HG03175 (cell line): Measurements from ENCODE around the gene KCNQ5.
"Not testable (repeated sequence)": the region's sequence is repeated elsewhere in the genome, so short reads cannot be mapped to it uniquely, and the experiment has no call there.

ENCODE experiments used
- ATAC-seq: cut with Tn5 transposase; IDR thresholded peaks from one replicate; pipeline ENCODE4 v1.9.1; 2021; ENCODE audit warnings: mild to moderate bottlenecking, moderate library complexity; ENCODE audit not compliant: unreplicated experiment

Gene KCNQ5

GRCh38 chr6:72946774-72947173 lies 324.9 kb downstream of the KCNQ5 start:
- ATAC-seq = no peak

GRCh38 chr6:72947534-72947933 lies 325.7 kb downstream of the KCNQ5 start:
- no peak for ATAC-seq

GRCh38 chr6:72948153-72948552 lies 326.3 kb downstream of the KCNQ5 start:
- ATAC-seq = no peak

- ATAC-seq = no peak
Measured at GRCh38 chr6:72950114-72950860, 328.4 kb downstream of the KCNQ5 start.

GRCh38 chr6:72952808-72953630 lies 331.2 kb downstream of the KCNQ5 start:
- no peak for ATAC-seq

GRCh38 chr6:72953971-72954381 lies 332.1 kb downstream of the KCNQ5 start:
- ATAC-seq = no peak

GRCh38 chr6:72954716-72955115 lies 332.9 kb downstream of the KCNQ5 start:
- no peak for ATAC-seq

GRCh38 chr6:72955666-72956065 lies 333.8 kb downstream of the KCNQ5 start:
- ATAC-seq = no peak

GRCh38 chr6:72956272-72956671 lies 334.4 kb downstream of the KCNQ5 start:
- no peak for ATAC-seq

- no peak for ATAC-seq
Measured at GRCh38 chr6:72959821-72960220, 338.0 kb downstream of the KCNQ5 start.

- ATAC-seq = no peak
Measured at GRCh38 chr6:72963946-72964345, 342.1 kb downstream of the KCNQ5 start.

GRCh38 chr6:72966628-72967280 lies 344.9 kb downstream of the KCNQ5 start:
- no peak for ATAC-seq

- ATAC-seq = no peak
Measured at GRCh38 chr6:72967329-72967728, 345.5 kb downstream of the KCNQ5 start.

GRCh38 chr6:72968704-72969103 lies 346.8 kb downstream of the KCNQ5 start:
- no peak for ATAC-seq

- no peak for ATAC-seq
Measured at GRCh38 chr6:72969666-72970065, 347.8 kb downstream of the KCNQ5 start.

GRCh38 chr6:72972579-72972978 lies 350.7 kb downstream of the KCNQ5 start:
- ATAC-seq = no peak

GRCh38 chr6:72974276-72974675 lies 352.4 kb downstream of the KCNQ5 start:
- no peak for ATAC-seq

- ATAC-seq = peak; percentile 58
Measured at GRCh38 chr6:72975352-72975752, 353.5 kb downstream of the KCNQ5 start.

GRCh38 chr6:72976484-72976883 lies 354.6 kb downstream of the KCNQ5 start:
- no peak for ATAC-seq

- ATAC-seq = peak; percentile 92
Measured at GRCh38 chr6:72977114-72977513, 355.2 kb downstream of the KCNQ5 start.

GRCh38 chr6:72978808-72979207 lies 356.9 kb downstream of the KCNQ5 start:
- not testable (repeated sequence) for ATAC-seq
